Coronary artery (tissue), 2 donors: Measurements from ENCODE around the gene GADL1.

Source experiments
- DNase-seq: peaks from one replicate; pipeline ENCODE4 v3.0.0-alpha.2; 2017; ENCODE audit warnings: low spot score
- H3K27ac ChIP-seq, 2 donors: fragments of 200-600 bp; sonication (generic); one replicate each; pipeline ENCODE4 v1.5.1; 2016 to 2019
- H3K4me3 ChIP-seq: fragments of 200-600 bp; sonication (generic); 2 replicates; pipeline ENCODE4 v1.5.1; 2016; ENCODE audit warnings: mild to moderate bottlenecking, moderate library complexity
- TF ChIP-seq, protein P1 (sequence below): fragments of 200-600 bp; sonication (generic); IDR thresholded peaks from one replicate; pipeline ENCODE4 v1.5.1; 2019; ENCODE audit warnings: antibody characterized with exemption

The GADL1 gene

GRCh38 chr3:30819067-30819798 is 75.2 kb downstream of the GADL1 start:
- TF ChIP-seq, protein P1, sequence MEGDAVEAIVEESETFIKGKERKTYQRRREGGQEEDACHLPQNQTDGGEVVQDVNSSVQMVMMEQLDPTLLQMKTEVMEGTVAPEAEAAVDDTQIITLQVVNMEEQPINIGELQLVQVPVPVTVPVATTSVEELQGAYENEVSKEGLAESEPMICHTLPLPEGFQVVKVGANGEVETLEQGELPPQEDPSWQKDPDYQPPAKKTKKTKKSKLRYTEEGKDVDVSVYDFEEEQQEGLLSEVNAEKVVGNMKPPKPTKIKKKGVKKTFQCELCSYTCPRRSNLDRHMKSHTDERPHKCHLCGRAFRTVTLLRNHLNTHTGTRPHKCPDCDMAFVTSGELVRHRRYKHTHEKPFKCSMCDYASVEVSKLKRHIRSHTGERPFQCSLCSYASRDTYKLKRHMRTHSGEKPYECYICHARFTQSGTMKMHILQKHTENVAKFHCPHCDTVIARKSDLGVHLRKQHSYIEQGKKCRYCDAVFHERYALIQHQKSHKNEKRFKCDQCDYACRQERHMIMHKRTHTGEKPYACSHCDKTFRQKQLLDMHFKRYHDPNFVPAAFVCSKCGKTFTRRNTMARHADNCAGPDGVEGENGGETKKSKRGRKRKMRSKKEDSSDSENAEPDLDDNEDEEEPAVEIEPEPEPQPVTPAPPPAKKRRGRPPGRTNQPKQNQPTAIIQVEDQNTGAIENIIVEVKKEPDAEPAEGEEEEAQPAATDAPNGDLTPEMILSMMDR, result no peak
- Histone ChIP-seq H3K4me3 (no peak overlapping the region), H3K27ac (no peak overlapping the region)
- DNase-seq, result no peak

DNA sequence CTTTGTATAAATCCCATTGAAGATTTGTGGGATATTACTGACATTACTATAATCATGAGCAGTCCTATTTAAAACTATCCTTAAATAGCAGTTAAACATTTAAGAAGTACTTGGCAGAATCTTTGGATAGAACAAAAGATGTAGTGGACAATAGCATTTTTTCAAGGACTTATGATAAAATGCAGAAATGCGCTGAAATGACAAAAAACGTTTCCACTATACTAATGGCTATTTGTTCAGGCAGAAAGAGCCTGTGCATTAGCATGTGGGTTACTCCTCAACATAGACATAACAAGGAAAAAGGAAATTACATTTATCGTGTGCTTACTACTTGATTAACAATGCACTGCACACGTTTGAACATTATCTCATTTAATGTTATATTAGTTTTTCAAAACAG is 80.7 kb downstream of the GADL1 start:
- TF ChIP-seq, protein P1, result no peak
- no peak overlapping the region for H3K4me3 ChIP-seq
- H3K27ac ChIP-seq, result no peak overlapping the region
- DNase-seq, result no peak

GRCh38 chr3:30811151-30811795 is 83.2 kb downstream of the GADL1 start:
- H3K4me3 ChIP-seq, result peak overlapping the region; percentile 34
- peak overlapping the region; percentile 63 to 74 for H3K27ac ChIP-seq
- TF ChIP-seq, protein P1, result no peak
- DNase-seq, result no peak

DNA sequence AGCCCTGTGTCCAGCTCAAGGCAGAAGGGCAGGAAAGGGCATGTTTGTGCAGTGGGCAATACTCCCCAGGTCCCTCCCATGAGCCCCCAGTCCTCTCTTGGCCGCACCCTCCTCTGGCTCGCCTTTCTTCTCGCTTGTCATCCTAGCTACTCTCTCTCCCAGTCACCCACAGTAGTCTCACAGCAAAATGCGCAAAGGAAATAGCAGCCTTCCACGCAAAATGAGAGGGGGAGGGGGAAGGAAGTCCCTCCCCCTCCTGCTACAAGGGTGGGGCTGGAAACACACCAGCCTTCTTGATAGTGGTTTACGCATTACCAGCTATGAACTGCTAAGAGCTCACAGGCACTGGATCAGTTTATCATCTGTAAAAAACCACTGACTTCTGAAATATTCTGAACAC is 83.8 kb downstream of the GADL1 start:
- Histone ChIP-seq H3K4me3 (peak overlapping the region; percentile 34), H3K27ac (peak overlapping the region; percentile 63 to 74)
- TF ChIP-seq, protein P1, result no peak
- DNase-seq, result no peak

- no peak overlapping the region for H3K4me3 ChIP-seq
- H3K27ac ChIP-seq, result no peak overlapping the region
- no peak for DNase-seq
- TF ChIP-seq, protein P1, result no peak
Measured at GRCh38 chr3:30805695-30806094, 88.8 kb downstream of the GADL1 start.

DNA sequence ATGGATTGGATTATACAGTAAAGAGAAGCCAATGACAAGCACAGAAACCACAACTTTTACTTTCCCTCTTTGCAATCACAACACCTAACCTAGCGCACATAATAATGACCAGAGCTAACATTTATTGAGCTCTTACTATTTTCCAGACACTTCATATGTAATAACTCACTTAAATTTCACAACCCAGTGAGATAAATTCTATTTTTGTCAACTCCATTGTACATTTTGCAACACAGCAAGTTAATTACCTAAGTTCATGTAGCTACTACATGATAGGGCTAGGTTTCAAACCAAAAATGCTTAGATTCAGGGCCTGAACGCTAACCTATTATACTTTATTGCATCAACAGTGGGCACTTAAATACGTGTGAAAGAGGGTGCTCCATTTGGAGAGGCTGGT is 89.5 kb downstream of the GADL1 start:
- H3K27ac ChIP-seq, result no peak overlapping the region
- TF ChIP-seq, protein P1, result no peak
- no peak for DNase-seq
- no peak overlapping the region for H3K4me3 ChIP-seq

GRCh38 chr3:30795176-30795575 is 99.3 kb downstream of the GADL1 start:
- no peak for DNase-seq
- Histone ChIP-seq H3K4me3 (no peak overlapping the region), H3K27ac (no peak overlapping the region)
- TF ChIP-seq, protein P1, result no peak
